Naive thymus-derived CD8-positive, alpha-beta T cell (primary cell): ENCODE results near the gene YPEL4. TPM values are rescaled to one million over a fixed set of nuclear protein-coding genes. Genes with fewer than 3 reads are reported as not detected.

ENCODE experiments used
- ATAC-seq, 2 donors: fragments of 150-1000 bp; cut with Tn5 transposase in 1 of 2; sonication (Bioruptor Pico), chemical (Tn5 transposase) in 1 of 2; 1 replicate in 1 of 2; 2 replicates in 1 of 2; pipeline ENCODE4 v1.10.0; 2021; ENCODE audit warnings: mild to moderate bottlenecking in 2 of 2, moderate library complexity in 2 of 2
- POLR2A ChIA-PET: fragments of 350-600 bp; sonication (Branson Sonifier 250); formaldehyde crosslinking; loops from one replicate; lab custom pipeline; 2021; ENCODE audit warnings: antibody characterized with exemption; lab: Charles Lee
- DNase-seq, 10 donors: peaks; one replicate each; pipeline versions ENCODE4 v3.0.0 to v3.0.0-alpha.2; 2020 to 2022
- H3K27ac Mint-ChIP-seq, 10 donors: one replicate each; pipeline ENCODE4 v1.8.0; 2020 to 2022; ENCODE audit warnings: mild to moderate bottlenecking in 10 of 10, mixed read lengths in 10 of 10, moderate library complexity in 4 of 10, inconsistent platforms in 1 of 10
- H3K27me3 Mint-ChIP-seq, 5 donors: one replicate each; pipeline ENCODE4 v1.8.0; 2021 to 2022; ENCODE audit warnings: mixed read lengths in 5 of 5
- H3K36me3 Mint-ChIP-seq, 3 donors: one replicate each; pipeline ENCODE4 v1.8.0; 2020 to 2022; ENCODE audit warnings: mixed read lengths in 3 of 3, mild to moderate bottlenecking in 2 of 3, inconsistent platforms in 1 of 3
- H3K4me1 Mint-ChIP-seq, 4 donors: one replicate each; pipeline ENCODE4 v1.8.0; 2021 to 2022; ENCODE audit warnings: mixed read lengths in 4 of 4
- H3K4me3 Mint-ChIP-seq, 10 donors: one replicate each; pipeline ENCODE4 v1.8.0; 2020 to 2022; ENCODE audit warnings: mild to moderate bottlenecking in 10 of 10, mixed read lengths in 10 of 10, moderate library complexity in 6 of 10, inconsistent platforms in 1 of 10
- H3K9me3 Mint-ChIP-seq, 9 donors: one replicate each; pipeline ENCODE4 v1.8.0; 2020 to 2022; ENCODE audit warnings: mixed read lengths in 9 of 9, mild to moderate bottlenecking in 3 of 9, inconsistent platforms in 1 of 9, moderate library complexity in 1 of 9
- polyA plus RNA-seq, 3 donors: library from polyadenylated mRNA; unstranded; fragments of 300-500 nt; fragmentation: Illumina TruSeq; gene quantifications; one replicate each; pipeline ENCODE4 v1.2.3, GENCODE V29; 2021
- total RNA-seq, 8 experiments: library from RNA in 2 of 8; stranded (reverse) in 2 of 8; gene quantifications; one replicate each; pipeline ENCODE4 v1.2.3 and lab custom pipeline; 2021 to 2026

Gene YPEL4
- total and polyA plus RNA-seq, 5 experiments from 2014 or later, result 0.27 to 14.6 (median 12.9) TPM; not detected in 2

DNA sequence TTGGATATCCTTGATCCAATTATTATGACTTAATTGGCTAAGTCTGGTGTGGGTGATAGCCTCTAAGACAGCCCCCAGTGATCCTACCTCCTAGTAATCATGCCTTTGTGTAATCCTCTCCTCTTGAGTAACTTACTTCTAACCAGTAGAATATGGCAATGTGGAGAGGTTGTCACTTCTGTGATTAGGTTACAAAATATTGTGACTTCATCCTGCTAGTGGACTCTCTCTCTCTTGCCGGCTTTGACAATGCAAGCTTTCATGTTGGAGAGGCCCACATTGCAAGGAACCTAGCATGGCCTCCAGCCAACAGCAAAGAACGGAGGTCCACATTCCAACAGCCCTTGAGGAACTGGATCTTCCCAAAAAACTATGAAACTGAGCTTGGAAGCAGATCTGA is 19.5 kb downstream of the YPEL4 start:
- no peaks in the 10 kb centered on the region for H3K36me3 Mint-ChIP-seq
- POLR2A ChIA-PET, result no interaction called here
- H3K27ac Mint-ChIP-seq, result no peak overlapping the region
- H3K4me3 Mint-ChIP-seq, result no peak overlapping the region
- H3K27me3 Mint-ChIP-seq, result peaks cover 7 to 25% (median 16%) of the 10 kb centered on the region in 5 donors
- no peaks in the 10 kb centered on the region for H3K4me1 Mint-ChIP-seq
- no peaks in the 10 kb centered on the region for H3K9me3 Mint-ChIP-seq
- ATAC-seq, result no peak
- no peak for DNase-seq

DNA sequence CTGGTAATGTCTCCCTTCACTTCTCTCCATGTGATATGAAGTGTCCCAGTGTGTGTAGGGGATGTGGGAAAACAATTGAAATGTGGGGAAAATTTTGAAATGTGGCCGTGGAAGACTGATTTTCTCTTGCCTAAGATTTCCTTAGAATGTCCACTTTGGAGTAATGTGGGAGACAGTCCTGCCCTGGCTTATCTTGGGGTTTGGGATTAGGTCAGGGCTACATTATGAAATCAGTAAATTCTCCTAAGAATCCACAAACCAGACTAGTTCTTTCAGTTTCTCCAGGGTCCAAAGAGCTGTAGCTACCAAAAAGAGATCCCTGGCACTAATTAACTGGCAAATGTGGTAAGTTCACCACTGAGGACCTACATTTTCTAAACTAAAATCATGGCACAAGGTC is 22.8 kb downstream of the YPEL4 start:
- Mint-ChIP-seq H3K4me3 (no peak overlapping the region), H3K27ac (no peak overlapping the region), H3K9me3 (peaks cover 0 to 1% (median 0%) of the 10 kb centered on the region in 9 donors), H3K27me3 (peaks cover 2 to 19% (median 9%) of the 10 kb centered on the region in 5 donors), H3K36me3 (no peaks in the 10 kb centered on the region), H3K4me1 (no peaks in the 10 kb centered on the region)
- POLR2A ChIA-PET, result no interaction called here
- ATAC-seq, result no peak
- no peak for DNase-seq

DNA sequence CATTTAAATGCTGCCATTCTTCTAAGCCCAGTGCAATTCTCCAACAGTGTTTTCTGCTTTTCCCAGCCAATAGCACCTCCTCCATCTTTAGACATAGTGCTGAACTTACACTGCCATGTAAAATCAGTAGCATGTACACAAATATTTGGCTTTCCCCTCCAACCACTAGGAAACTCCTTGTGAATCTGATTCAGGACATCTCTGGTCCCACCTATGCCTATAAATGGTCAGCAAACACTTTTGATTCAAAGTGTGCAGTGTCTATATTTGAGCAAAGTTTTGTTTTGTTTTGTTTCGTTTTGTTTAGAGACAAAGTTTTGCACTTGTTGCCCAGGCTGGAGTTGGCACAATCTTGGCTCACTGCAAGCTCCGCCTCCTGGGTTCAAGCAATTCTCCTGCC is 24.8 kb downstream of the YPEL4 start:
- Mint-ChIP-seq H3K27me3 (peaks cover 0 to 10% (median 6%) of the 10 kb centered on the region in 5 donors), H3K4me1 (no peaks in the 10 kb centered on the region), H3K9me3 (peaks cover 0 to 14% (median 4%) of the 10 kb centered on the region in 9 donors), H3K36me3 (peaks cover 0 to 7% (median 5%) of the 10 kb centered on the region in 3 donors), H3K27ac (peak overlapping the region in 1 of 10 donors; percentile 15), H3K4me3 (no peak overlapping the region)
- POLR2A ChIA-PET, result no interaction called here
- ATAC-seq (no peak), DNase-seq (no peak)

DNA sequence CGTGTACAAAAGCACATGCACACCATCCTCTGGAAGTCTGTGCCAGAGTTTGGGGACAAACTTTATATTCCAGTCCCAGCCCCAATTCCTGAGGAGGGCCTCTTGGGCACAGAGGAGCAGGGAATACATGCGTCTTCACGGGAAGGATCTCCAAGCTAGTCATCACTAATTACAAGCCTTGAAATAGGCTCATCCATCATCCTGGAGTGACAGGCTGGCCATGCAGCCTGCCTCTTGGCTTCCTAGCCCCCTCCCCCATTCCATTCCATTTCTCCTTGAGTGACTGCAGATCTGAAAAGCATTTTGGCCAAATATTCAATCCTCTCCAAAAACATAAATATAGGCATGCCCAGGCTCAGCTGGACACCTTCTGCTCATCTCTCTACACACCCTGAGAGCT is 27.4 kb downstream of the YPEL4 start:
- H3K4me1 Mint-ChIP-seq, result no peaks in the 10 kb centered on the region
- POLR2A ChIA-PET, result no interaction called here
- H3K27me3 Mint-ChIP-seq, result peaks cover 0 to 10% (median 5%) of the 10 kb centered on the region in 5 donors
- no peak overlapping the region for H3K27ac Mint-ChIP-seq
- ATAC-seq (no peak), DNase-seq (no peak)
- no peak overlapping the region for H3K4me3 Mint-ChIP-seq
- H3K9me3 Mint-ChIP-seq, result peaks cover 0 to 22% (median 5%) of the 10 kb centered on the region in 9 donors
- H3K36me3 Mint-ChIP-seq, result peaks cover 0 to 7% (median 5%) of the 10 kb centered on the region in 3 donors

DNA sequence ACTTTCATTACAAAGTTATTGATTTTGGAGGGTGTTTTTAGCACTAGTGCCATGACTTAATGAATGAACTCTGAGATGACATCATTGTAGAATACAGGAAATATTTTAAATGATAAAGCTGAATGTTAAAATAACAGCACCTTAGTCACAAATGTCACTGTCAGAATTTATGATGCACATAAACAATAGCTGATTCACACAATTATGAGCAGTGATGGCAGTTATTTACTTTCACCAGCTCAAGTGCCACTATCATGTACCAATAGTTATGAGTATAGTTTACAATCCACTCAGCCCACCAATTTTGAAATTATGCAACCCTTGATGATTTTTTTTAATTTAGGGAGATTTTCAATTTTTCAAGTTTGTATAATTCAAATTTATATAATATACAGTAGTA is 29.2 kb downstream of the YPEL4 start:
- POLR2A ChIA-PET, result no interaction called here
- Mint-ChIP-seq H3K4me3 (no peak overlapping the region), H3K27me3 (peaks cover 4 to 10% (median 5%) of the 10 kb centered on the region in 5 donors), H3K9me3 (peaks cover 0 to 22% (median 5%) of the 10 kb centered on the region in 9 donors), H3K4me1 (no peaks in the 10 kb centered on the region), H3K36me3 (peaks cover 0 to 7% (median 5%) of the 10 kb centered on the region in 3 donors), H3K27ac (no peak overlapping the region)
- DNase-seq (no peak), ATAC-seq (no peak)

DNA sequence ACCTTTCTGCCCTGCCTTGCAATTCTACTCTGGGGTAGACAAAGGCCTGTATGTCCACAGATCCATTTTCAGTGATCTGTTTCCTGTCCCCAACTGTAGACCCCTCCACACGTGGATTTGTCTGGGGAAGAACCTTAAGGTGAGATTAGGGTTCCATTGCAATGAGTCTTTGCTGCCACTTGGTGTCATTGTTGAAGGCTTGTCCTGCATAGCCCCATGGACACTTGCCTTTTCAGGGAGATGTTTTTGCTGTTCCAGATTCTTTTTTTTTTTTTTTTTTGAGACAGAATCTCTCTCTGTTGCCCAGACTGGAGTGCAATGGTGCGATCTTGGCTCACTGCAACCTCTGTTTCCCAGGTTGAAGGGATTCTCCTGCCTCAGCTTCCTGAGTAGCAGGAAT is 30.4 kb downstream of the YPEL4 start:
- H3K9me3 Mint-ChIP-seq, result peaks cover 0 to 22% (median 5%) of the 10 kb centered on the region in 9 donors
- DNase-seq (no peak), ATAC-seq (no peak)
- POLR2A ChIA-PET, result no interaction called here
- no peaks in the 10 kb centered on the region for H3K4me1 Mint-ChIP-seq
- H3K27me3 Mint-ChIP-seq, result peaks cover 4 to 10% (median 5%) of the 10 kb centered on the region in 5 donors
- peaks cover 0 to 7% (median 5%) of the 10 kb centered on the region in 3 donors for H3K36me3 Mint-ChIP-seq
- H3K27ac Mint-ChIP-seq, result no peak overlapping the region
- H3K4me3 Mint-ChIP-seq, result no peak overlapping the region

DNA sequence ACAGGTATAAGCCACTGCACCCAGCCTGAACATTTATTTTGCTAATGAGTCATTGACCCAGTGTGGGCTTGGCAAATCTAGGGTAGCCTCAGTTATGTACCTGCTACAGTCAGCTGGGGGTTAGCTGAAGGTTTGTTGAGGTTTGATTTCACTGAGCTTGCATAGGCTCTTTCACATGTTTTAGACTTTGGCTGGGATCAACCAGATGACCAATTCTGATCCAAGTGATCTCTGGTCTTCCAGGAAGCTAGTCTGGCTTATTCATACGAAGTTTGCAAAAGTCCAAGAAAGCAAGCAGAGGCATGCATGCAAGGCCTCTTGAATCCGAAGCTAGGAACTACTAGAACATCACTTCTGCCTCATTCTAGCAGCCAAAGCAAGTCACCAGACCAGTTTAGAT is 31.3 kb downstream of the YPEL4 start:
- DNase-seq (no peak), ATAC-seq (no peak)
- Mint-ChIP-seq H3K9me3 (peaks cover 0 to 22% (median 5%) of the 10 kb centered on the region in 9 donors), H3K36me3 (peaks cover 0 to 7% (median 5%) of the 10 kb centered on the region in 3 donors), H3K4me1 (no peaks in the 10 kb centered on the region), H3K27ac (no peak overlapping the region), H3K27me3 (peaks cover 4 to 10% (median 5%) of the 10 kb centered on the region in 5 donors), H3K4me3 (no peak overlapping the region)
- POLR2A ChIA-PET, result interaction anchor here (0.6 kb wide), 1 partner anchor 17 kb away, joined by 3 read pairs; no protein-coding TSS in a partner anchor

DNA sequence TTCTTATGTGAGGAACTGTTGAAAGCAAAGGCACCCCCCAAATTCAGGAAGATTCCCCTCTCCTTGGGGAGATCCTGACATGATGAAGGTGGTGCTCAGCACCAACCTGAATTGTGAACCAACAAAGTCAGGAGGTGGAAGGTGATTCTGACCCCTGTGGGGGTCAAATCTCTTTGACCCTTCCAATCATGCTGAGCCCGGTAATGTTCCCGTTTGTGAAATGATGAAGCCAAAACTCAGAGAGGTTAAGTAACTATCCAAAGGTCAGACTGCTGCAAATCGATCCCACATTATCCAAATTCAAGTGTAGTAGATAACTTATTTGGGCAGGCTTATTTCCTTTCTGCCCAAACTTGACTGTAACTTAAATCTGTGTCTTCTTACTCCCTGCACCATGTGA is 33.1 kb downstream of the YPEL4 start:
- peaks cover 0 to 4% (median 3%) of the 10 kb centered on the region in 5 donors for H3K27me3 Mint-ChIP-seq
- H3K9me3 Mint-ChIP-seq, result peaks cover 0 to 22% (median 5%) of the 10 kb centered on the region in 9 donors
- no peak overlapping the region for H3K27ac Mint-ChIP-seq
- H3K4me1 Mint-ChIP-seq, result no peaks in the 10 kb centered on the region
- ATAC-seq (no peak), DNase-seq (no peak)
- POLR2A ChIA-PET, result no interaction called here
- H3K4me3 Mint-ChIP-seq, result no peak overlapping the region
- peaks cover 0 to 7% (median 5%) of the 10 kb centered on the region in 3 donors for H3K36me3 Mint-ChIP-seq

DNA sequence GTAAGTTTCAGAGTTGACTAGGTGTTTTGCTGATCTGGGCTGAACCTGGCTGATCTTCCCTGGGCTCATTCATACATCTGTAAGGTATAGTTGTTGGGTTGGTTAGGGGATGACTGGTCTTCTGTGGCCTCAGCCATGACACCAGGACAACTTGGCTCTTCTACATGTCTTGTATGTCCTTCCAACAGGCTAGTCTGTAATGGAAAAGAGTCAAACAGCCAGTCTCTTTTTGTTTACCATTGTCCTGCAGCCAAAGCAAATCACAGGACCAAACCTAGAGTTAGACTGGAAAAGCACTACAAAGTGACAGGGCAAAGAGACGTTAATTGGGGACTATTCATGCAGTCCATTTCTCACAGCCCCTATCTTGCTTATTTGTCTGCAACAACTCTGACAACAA is 34.4 kb downstream of the YPEL4 start:
- H3K27me3 Mint-ChIP-seq, result peaks cover 0 to 4% (median 3%) of the 10 kb centered on the region in 5 donors
- POLR2A ChIA-PET, result no interaction called here
- H3K36me3 Mint-ChIP-seq, result peaks cover 0 to under 1% (median under 1%) of the 10 kb centered on the region in 3 donors
- H3K9me3 Mint-ChIP-seq, result peaks cover 0 to 12% (median 0%) of the 10 kb centered on the region in 9 donors
- ATAC-seq, result no peak
- no peak overlapping the region for H3K4me3 Mint-ChIP-seq
- H3K4me1 Mint-ChIP-seq, result no peaks in the 10 kb centered on the region
- no peak for DNase-seq
- no peak overlapping the region for H3K27ac Mint-ChIP-seq

DNA sequence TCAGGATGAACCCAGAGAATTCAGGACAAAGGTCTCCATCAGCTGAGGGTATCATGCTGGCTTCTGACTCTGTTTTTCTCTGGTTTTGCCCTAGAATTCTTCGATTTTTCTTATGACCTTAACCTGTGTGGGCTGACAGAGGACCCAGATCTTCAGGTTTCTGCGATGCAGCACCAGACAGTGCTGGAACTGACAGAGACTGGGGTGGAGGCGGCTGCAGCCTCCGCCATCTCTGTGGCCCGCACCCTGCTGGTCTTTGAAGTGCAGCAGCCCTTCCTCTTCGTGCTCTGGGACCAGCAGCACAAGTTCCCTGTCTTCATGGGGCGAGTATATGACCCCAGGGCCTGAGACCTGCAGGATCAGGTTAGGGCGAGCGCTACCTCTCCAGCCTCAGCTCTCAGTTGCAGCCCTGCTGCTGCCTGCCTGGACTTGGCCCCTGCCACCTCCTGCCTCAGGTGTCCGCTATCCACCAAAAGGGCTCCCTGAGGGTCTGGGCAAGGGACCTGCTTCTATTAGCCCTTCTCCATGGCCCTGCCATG is 35.4 kb downstream of the YPEL4 start:
- H3K27ac Mint-ChIP-seq, result no peak overlapping the region
- no peaks in the 10 kb centered on the region for H3K36me3 Mint-ChIP-seq
- POLR2A ChIA-PET, result no interaction called here
- ATAC-seq (no peak), DNase-seq (no peak)
- no peaks in the 10 kb centered on the region for H3K4me1 Mint-ChIP-seq
- peaks cover 0 to 8% (median 3%) of the 10 kb centered on the region in 5 donors for H3K27me3 Mint-ChIP-seq
- H3K9me3 Mint-ChIP-seq, result peaks cover 0 to 5% (median 0%) of the 10 kb centered on the region in 9 donors
- no peak overlapping the region for H3K4me3 Mint-ChIP-seq

DNA sequence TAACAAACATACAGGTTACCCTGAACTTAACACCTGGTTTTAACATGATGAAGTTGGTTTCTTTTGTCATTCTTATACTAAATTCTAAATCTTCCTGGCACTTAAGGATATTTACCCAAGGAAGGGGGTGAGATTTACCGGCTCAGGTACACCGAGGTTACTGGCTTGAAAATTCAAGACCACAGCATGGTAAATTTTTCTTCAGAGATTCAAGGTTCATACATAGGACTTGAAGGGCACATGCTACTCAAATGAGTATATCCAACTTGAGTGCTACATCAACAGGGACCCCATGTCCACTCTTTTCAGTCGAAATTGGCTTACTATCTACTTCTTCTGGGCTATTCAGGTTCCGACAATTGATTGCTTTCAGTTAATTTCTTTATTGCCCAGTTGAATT is 39.5 kb downstream of the YPEL4 start:
- no peaks in the 10 kb centered on the region for H3K36me3 Mint-ChIP-seq
- DNase-seq, result no peak
- no peaks in the 10 kb centered on the region for H3K4me1 Mint-ChIP-seq
- H3K27ac Mint-ChIP-seq, result no peak overlapping the region
- ATAC-seq, result no peak
- POLR2A ChIA-PET, result interaction anchor here (0.5 kb wide), 1 partner anchor 14 kb away, joined by 6 read pairs; no protein-coding TSS in a partner anchor
- peaks cover 0 to 7% (median 3%) of the 10 kb centered on the region in 5 donors for H3K27me3 Mint-ChIP-seq
- H3K9me3 Mint-ChIP-seq, result no peaks in the 10 kb centered on the region
- no peak overlapping the region for H3K4me3 Mint-ChIP-seq

DNA sequence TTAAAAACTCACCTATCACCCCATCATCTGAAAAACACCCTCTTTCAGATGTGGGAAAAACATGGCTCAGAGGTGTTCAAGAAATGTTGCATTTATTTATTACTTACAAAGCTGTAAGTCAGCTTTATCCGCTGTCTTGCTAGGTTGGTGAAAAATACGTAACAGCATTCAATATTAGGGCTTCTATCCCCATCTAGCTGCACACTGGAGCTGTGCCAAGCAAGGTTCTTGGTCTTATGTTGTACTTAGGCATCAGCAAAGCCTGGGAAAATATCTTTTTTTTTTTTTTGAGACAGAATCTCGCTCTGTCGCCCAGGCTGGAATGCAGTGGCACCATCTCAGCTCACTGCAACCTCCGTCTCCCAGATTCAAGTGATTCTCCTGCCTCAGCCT is 44.7 kb downstream of the YPEL4 start:
- H3K36me3 Mint-ChIP-seq, result no peaks in the 10 kb centered on the region

DNA sequence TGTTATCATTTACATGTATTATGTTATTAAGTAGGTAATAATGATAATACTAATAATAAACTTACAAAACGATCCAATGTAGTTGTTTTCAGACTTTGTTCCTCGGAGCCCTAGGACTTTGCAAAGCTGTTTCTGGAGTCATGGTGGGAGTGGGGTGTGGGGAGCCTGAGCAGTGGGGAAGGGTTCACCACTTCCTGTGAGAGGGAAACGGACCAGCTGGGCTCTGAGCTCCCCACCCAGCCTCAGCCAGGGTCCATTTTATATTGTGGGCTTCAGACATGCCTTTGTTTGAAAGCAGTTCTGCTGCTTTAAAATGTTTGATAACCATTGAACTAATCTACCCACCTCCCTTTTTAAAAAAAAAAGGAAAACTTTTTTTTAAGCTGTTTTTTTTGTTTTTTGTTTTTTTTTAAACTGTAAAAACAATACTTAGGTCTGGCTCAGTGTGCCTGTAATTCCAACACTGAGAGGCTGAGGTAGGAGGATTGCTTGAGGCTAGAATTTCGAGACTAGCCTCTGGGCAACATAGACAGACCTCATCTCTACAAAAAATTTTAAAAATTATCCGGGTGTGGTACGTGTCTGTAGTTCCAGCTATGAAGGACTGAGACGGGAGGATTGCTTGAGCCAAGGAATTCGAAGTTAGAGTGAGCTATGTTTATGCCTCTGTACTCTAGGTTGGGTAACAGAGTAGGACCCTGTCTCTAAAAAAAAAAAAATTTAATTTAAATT is 45.2 kb downstream of the YPEL4 start:
- ATAC-seq, result no peak
- Mint-ChIP-seq H3K4me1 (peaks cover 0 to 4% (median 2%) of the 10 kb centered on the region in 4 donors), H3K4me3 (no peak overlapping the region), H3K27me3 (peaks cover 6 to 12% (median 7%) of the 10 kb centered on the region in 5 donors), H3K27ac (no peak overlapping the region), H3K9me3 (no peaks in the 10 kb centered on the region), H3K36me3 (no peaks in the 10 kb centered on the region)
- DNase-seq, result no peak
- POLR2A ChIA-PET, result interaction anchor here (0.6 kb wide), 1 partner anchor 975 kb away, joined by 3 read pairs; no protein-coding TSS in a partner anchor

More for the DNA sequence above, 44.7 kb downstream of the YPEL4 start:
- no peak overlapping the region for H3K4me3 Mint-ChIP-seq
- peaks cover 4 to 7% (median 5%) of the 10 kb centered on the region in 5 donors for H3K27me3 Mint-ChIP-seq
- H3K27ac Mint-ChIP-seq, result no peak overlapping the region
- POLR2A ChIA-PET, result no interaction called here
- peaks cover 0 to 4% (median 2%) of the 10 kb centered on the region in 4 donors for H3K4me1 Mint-ChIP-seq
- no peak for DNase-seq
- no peaks in the 10 kb centered on the region for H3K9me3 Mint-ChIP-seq
- ATAC-seq, result no peak
